Neural cell (in vitro differentiated cells): ENCODE measurements around the gene CD300C. TPM values are rescaled to one million over a fixed set of nuclear protein-coding genes. Genes with fewer than 3 reads are reported as not detected.

ENCODE experiments used
- H2AFZ ChIP-seq: fragments of 200-600, 300-800 bp; sonication (generic), shearing (Covaris generic); 2 replicates; pipeline ENCODE4 v1.6.0; 2014; ENCODE audit warnings: low read depth, mild to moderate bottlenecking, antibody characterized with exemption, low read length, moderate library complexity
- H3F3A ChIP-seq: fragments of 200-600 bp; shearing (Covaris generic); 2 replicates; pipeline ENCODE4 v1.6.1; 2016; ENCODE audit warnings: mild to moderate bottlenecking, moderate library complexity, mixed read lengths, antibody characterized with exemption, low read length; ENCODE audit not compliant: insufficient read depth, poor library complexity, severe bottlenecking
- H3K27ac ChIP-seq: fragments of 200-600, 300-800 bp; sonication (generic), shearing (Covaris generic); 2 replicates; pipeline ENCODE4 v1.5.1; 2014; ENCODE audit warnings: mild to moderate bottlenecking, low read length, moderate library complexity
- H3K27me3 ChIP-seq: fragments of 300-800, 200-600 bp; sonication (generic), shearing (Covaris generic); 2 replicates; pipeline ENCODE4 v1.6.0; 2014; ENCODE audit warnings: mild to moderate bottlenecking, low read depth, low read length, moderate library complexity; ENCODE audit not compliant: insufficient read depth
- H3K36me3 ChIP-seq: fragments of 300-800, 200-600 bp; sonication (generic), shearing (Covaris generic); 2 replicates; pipeline ENCODE4 v1.5.1; 2014; ENCODE audit warnings: mild to moderate bottlenecking, antibody characterized with exemption, low read length, moderate library complexity; ENCODE audit not compliant: insufficient read depth
- H3K4me2 ChIP-seq: fragments of 300-800, 200-600 bp; sonication (generic), shearing (Covaris generic); 2 replicates; pipeline ENCODE4 v1.6.0; 2014; ENCODE audit warnings: mild to moderate bottlenecking, low read length
- H3K4me3 ChIP-seq: fragments of 300-800, 200-600 bp; sonication (generic), shearing (Covaris generic); 2 replicates; pipeline ENCODE4 v1.5.1; 2014; ENCODE audit warnings: mild to moderate bottlenecking, low read length, moderate library complexity
- H3K79me2 ChIP-seq: fragments of 200-600 bp; shearing (Covaris generic); replicated peaks from 2 replicates; pipeline ENCODE4 v1.6.0; 2014; ENCODE audit warnings: mild to moderate bottlenecking, low read length, moderate library complexity; ENCODE audit not compliant: insufficient read depth
- H3K9ac ChIP-seq: fragments of 300-800, 200-600 bp; sonication (generic), shearing (Covaris generic); 2 replicates; pipeline ENCODE4 v1.6.1; 2016; ENCODE audit warnings: mild to moderate bottlenecking, low read length, mixed read lengths
- H3K9me2 ChIP-seq: fragments of 200-600 bp; shearing (Covaris generic); 2 replicates; pipeline ENCODE4 v1.6.1; 2016; ENCODE audit warnings: mild to moderate bottlenecking, low read length, mixed read lengths; ENCODE audit not compliant: insufficient read depth
- H3K9me3 ChIP-seq: fragments of 200-600, 300-800 bp; sonication (generic), shearing (Covaris generic); 2 replicates; pipeline ENCODE4 v1.6.1; 2016; ENCODE audit warnings: mild to moderate bottlenecking, mixed run types, low read length, moderate library complexity, mixed read lengths
- H4K20me1 ChIP-seq: fragments of 200-600 bp; shearing (Covaris generic); 2 replicates; pipeline ENCODE4 v1.6.1; 2016; ENCODE audit warnings: mild to moderate bottlenecking, mixed run types; ENCODE audit not compliant: insufficient read depth
- EP300 ChIP-seq: fragments of 450-650 bp; conservative IDR thresholded peaks from 2 replicates; pipeline ENCODE4 v1.6.1; 2014; ENCODE audit warnings: antibody characterized with exemption, mild to moderate bottlenecking, moderate library complexity; ENCODE audit not compliant: poor library complexity, severe bottlenecking
- EZH2 ChIP-seq: fragments of 200-600, 300-800 bp; shearing (Covaris generic), sonication (generic); IDR thresholded peaks from 2 replicates; pipeline ENCODE4 v1.6.1; 2014; ENCODE audit warnings: antibody characterized with exemption, low read length, borderline replicate concordance, mild to moderate bottlenecking; ENCODE audit not compliant: insufficient read depth, poor library complexity, severe bottlenecking
- MXI1 ChIP-seq: fragments of 450-650 bp; conservative IDR thresholded peaks from 2 replicates; pipeline ENCODE4 v1.6.1; 2014; ENCODE audit warnings: antibody characterized with exemption, mild to moderate bottlenecking; ENCODE audit not compliant: poor library complexity, severe bottlenecking
- POLR2AphosphoS5 ChIP-seq: IDR thresholded peaks from 2 replicates; pipeline ENCODE4 v1.6.1; 2012
- RAD21 ChIP-seq: fragments of 450-650 bp; conservative IDR thresholded peaks from 2 replicates; pipeline ENCODE4 v1.6.1; 2014; ENCODE audit warnings: antibody characterized with exemption, mild to moderate bottlenecking, moderate library complexity
- SMC3 ChIP-seq: fragments of 450-650 bp; conservative IDR thresholded peaks from 2 replicates; pipeline ENCODE4 v1.6.1; 2014; ENCODE audit warnings: antibody characterized with exemption, mild to moderate bottlenecking, moderate library complexity; ENCODE audit not compliant: poor library complexity
- TAF1 ChIP-seq: IDR thresholded peaks from 2 replicates; pipeline ENCODE4 v1.6.1; 2012; ENCODE audit warnings: low read depth
- polyA plus RNA-seq: library from polyadenylated mRNA; depleted of rRNA; stranded (reverse); fragments of >200 nt; gene quantifications from 2 replicates; pipeline ENCODE4 v1.2.3, GENCODE V29; 2014
- TF ChIP-seq, protein P1 (sequence below): fragments of 450-650 bp; IDR thresholded peaks from 2 replicates; pipeline ENCODE4 v1.5.1; 2014; ENCODE audit warnings: antibody characterized with exemption, mild to moderate bottlenecking, moderate library complexity; ENCODE audit not compliant: poor library complexity, severe bottlenecking
- TF ChIP-seq, protein P2 (sequence below): IDR thresholded peaks from 2 replicates; pipeline ENCODE4 v1.6.1; 2012; ENCODE audit warnings: borderline replicate concordance

CD300C gene
- polyA plus RNA-seq, 1 donor from 2014 or later: not detected

DNA sequence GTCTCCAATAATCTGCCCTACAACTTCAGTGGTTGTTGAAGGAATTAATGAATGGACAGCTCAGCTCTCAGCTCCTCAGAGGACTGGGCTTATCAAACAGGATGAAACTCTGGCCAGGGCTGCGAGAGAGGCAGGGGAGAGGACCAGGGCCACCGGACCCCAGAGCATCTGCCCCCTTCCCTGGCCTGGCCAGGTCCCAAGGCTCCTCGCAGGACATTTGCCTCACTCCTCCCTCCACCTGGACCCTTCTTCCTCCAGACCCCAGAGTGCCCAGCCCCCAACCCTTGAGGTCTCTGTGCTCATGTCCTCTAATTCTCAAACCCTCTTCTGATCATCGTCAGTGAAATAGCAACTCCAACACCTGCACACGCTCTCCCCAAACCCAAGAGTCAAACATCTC, 3.7 kb downstream of the CD300C start (continued):
- TF ChIP-seq SMC3: no peak
- TF ChIP-seq EP300: no peak
- TF ChIP-seq POLR2AphosphoS5: no peak
- TF ChIP-seq MXI1: no peak

DNA sequence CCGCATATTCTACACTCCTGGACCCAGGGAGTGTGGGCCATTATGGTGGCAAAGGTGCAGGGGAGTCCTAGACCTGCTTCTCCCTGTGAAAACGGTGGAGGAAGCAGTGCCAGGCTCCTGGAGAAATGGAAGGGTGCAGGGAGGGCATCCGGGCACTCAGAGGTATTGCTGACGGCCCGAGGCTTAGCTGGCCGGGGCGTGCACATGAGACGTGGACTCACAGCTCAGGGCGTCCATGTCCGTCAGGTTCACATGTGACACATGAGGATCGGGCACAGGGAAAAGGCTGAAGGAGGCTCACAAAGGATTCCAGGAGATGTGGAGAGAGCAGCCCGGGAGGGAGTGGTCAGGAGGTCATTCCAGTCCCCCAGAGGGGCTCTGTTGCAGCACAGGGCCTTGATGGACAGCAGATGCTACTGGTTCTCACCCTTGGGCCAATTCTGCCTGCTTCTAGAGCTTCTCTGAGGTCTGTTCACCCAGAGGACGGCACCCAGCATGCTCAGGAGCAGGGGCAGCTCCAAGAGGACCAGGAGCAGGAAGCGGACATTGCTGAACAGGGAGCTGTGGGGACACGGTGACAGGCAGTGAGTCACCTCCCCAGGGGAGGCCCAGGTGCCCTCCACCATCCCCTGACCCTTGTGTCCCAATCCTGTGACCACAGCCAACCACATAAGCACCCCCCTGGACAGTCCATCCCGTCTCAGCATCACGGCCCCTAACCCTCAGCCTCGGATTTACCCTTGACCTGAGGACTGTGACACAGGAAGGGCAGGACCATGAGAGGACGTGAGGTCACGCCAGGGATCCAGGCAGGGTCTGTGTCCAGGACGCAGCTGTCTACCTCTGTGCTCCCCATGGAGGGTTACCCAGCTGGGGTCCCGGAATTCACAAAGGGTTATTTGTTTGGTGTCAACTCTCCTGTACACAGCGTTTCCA, 4.5 kb downstream of the CD300C start:
- no peaks in the 10 kb centered on the region for H3K79me2 ChIP-seq
- no peaks in the 10 kb centered on the region for H3K27me3 ChIP-seq

More for the DNA sequence above, 4.5 kb downstream of the CD300C start:
- Histone ChIP-seq H3K9ac (no peak overlapping the region), H3F3A (no peaks in the 10 kb centered on the region), H3K9me2 (no peaks in the 10 kb centered on the region), H3K9me3 (no peaks in the 10 kb centered on the region), H3K4me2 (no peak overlapping the region), H3K36me3 (no peaks in the 10 kb centered on the region), H2AFZ (no peak overlapping the region), H4K20me1 (no peaks in the 10 kb centered on the region), H3K27ac (no peak overlapping the region), H3K4me3 (no peak overlapping the region)
- TF ChIP-seq POLR2AphosphoS5 (no peak), TAF1 (no peak), EZH2 (no peak), MXI1 (no peak), SMC3 (no peak), RAD21 (no peak), EP300 (no peak)
- TF ChIP-seq, protein P1, sequence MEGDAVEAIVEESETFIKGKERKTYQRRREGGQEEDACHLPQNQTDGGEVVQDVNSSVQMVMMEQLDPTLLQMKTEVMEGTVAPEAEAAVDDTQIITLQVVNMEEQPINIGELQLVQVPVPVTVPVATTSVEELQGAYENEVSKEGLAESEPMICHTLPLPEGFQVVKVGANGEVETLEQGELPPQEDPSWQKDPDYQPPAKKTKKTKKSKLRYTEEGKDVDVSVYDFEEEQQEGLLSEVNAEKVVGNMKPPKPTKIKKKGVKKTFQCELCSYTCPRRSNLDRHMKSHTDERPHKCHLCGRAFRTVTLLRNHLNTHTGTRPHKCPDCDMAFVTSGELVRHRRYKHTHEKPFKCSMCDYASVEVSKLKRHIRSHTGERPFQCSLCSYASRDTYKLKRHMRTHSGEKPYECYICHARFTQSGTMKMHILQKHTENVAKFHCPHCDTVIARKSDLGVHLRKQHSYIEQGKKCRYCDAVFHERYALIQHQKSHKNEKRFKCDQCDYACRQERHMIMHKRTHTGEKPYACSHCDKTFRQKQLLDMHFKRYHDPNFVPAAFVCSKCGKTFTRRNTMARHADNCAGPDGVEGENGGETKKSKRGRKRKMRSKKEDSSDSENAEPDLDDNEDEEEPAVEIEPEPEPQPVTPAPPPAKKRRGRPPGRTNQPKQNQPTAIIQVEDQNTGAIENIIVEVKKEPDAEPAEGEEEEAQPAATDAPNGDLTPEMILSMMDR: no peak
- TF ChIP-seq, protein P2, sequence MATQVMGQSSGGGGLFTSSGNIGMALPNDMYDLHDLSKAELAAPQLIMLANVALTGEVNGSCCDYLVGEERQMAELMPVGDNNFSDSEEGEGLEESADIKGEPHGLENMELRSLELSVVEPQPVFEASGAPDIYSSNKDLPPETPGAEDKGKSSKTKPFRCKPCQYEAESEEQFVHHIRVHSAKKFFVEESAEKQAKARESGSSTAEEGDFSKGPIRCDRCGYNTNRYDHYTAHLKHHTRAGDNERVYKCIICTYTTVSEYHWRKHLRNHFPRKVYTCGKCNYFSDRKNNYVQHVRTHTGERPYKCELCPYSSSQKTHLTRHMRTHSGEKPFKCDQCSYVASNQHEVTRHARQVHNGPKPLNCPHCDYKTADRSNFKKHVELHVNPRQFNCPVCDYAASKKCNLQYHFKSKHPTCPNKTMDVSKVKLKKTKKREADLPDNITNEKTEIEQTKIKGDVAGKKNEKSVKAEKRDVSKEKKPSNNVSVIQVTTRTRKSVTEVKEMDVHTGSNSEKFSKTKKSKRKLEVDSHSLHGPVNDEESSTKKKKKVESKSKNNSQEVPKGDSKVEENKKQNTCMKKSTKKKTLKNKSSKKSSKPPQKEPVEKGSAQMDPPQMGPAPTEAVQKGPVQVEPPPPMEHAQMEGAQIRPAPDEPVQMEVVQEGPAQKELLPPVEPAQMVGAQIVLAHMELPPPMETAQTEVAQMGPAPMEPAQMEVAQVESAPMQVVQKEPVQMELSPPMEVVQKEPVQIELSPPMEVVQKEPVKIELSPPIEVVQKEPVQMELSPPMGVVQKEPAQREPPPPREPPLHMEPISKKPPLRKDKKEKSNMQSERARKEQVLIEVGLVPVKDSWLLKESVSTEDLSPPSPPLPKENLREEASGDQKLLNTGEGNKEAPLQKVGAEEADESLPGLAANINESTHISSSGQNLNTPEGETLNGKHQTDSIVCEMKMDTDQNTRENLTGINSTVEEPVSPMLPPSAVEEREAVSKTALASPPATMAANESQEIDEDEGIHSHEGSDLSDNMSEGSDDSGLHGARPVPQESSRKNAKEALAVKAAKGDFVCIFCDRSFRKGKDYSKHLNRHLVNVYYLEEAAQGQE: no peak
